Panc1 (cell line): ENCODE data around the gene KAT6B.
"Not testable (repeated sequence)": the region's sequence is repeated elsewhere in the genome, so short reads cannot be mapped to it uniquely, and the experiment has no call there.

Experiments used
- CTCF ChIP-seq: fragments of 450-650 bp; IDR thresholded peaks from 2 replicates; pipeline ENCODE4 v1.5.1; 2017; ENCODE audit warnings: mild to moderate bottlenecking
- POLR2AphosphoS5 ChIP-seq: IDR thresholded peaks from 2 replicates; pipeline ENCODE4 v1.6.1; 2012; ENCODE audit warnings: mild to moderate bottlenecking, low read depth, low read length, moderate library complexity
- REST ChIP-seq, 2 experiments: IDR thresholded peaks; 2 replicates each; pipeline ENCODE4 v1.6.1; 2011 to 2012; ENCODE audit warnings: low read depth in 2 of 2, control low read depth in 1 of 2, low read length in 1 of 2, mild to moderate bottlenecking in 1 of 2, moderate library complexity in 1 of 2; ENCODE audit not compliant: insufficient read depth in 1 of 2
- SIN3A ChIP-seq: IDR thresholded peaks from 2 replicates; pipeline ENCODE4 v1.6.1; 2012; ENCODE audit warnings: low read depth, mild to moderate bottlenecking, low read length, moderate library complexity, borderline replicate concordance; ENCODE audit not compliant: insufficient read depth
- TCF7L2 ChIP-seq: IDR thresholded peaks from 2 replicates; pipeline ENCODE4 v1.6.1; 2011; ENCODE audit warnings: mild to moderate bottlenecking, low read depth, low read length, inconsistent platforms

GRCh38 chr10:74877054-74877453 is 50.7 kb downstream of the KAT6B start:
- not testable (repeated sequence) for TF ChIP-seq CTCF; SIN3A; REST (IDR thresholded peaks at IDR 0.05; ENCODE audit: insufficient read depth in 1 of 2, low read depth in 2 of 2, low read length in 1 of 2); POLR2AphosphoS5; TCF7L2
